Middle frontal gyrus (tissue), 1 donor: ENCODE results near the gene GLUD1.
"Not testable (repeated sequence)": the region's sequence is repeated elsewhere in the genome, so short reads cannot be mapped to it uniquely, and the experiment has no call there.

Experiments used
- DNase-seq: peaks from one replicate; pipeline ENCODE4 v3.0.0-alpha.2; 2015; ENCODE audit warnings: low spot score; ENCODE audit errors: extremely low spot score

GLUD1 gene

DNA sequence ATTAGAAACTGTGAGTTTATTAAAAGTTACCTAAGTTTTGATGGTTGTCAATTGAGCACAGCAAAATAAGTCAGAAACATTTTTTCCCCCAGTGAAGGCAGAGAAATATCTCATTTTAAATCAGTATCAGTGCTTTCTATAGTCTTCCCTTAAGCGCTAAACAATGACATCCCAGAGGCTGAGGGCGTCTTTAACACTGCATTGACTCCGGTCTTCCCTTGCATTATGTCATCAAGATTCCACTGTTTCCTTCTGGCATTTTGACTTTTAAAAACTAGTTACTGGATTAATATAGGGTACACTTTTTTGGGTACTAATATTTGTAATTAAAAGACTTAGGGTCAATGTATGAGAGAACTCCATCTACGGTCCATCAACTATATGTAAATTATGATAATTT is 3.9 kb downstream of the GLUD1 start:
- no peak for DNase-seq

DNA sequence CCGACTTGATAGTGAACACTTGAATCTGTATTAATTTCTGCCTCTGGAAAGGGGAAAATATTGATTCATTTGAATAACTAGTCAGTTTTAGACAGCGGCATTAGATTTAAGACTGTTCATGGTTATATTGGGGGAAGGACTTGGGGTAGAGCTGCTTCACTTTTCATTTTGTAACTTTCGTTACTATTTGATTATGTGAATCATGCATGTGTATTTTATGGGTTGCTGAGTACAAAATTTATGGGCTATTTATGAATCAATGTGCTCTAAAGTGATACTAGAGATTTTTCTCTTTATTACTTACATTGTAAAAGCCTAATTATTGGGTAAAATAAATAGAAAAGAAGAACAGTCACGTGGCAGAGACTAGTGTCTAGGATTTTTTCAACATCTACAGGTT is 4.9 kb downstream of the GLUD1 start:
- no peak for DNase-seq

DNA sequence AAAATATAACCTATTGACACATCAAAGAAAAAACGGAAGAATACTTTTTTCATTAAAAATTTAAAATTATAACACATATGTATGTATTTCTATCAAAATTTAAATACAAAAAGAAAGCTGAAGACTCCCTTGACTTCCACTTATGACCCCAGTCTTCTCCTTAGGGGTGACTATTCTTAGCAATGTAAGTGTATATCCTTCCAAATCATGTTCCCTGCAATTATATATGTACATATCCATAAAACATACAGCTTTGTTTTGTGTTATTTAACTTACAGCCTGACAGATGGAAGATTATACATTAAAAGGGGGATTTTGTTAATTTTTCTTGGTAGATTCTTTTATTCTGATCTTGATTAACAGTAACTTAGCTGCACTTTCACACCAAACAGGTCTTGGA is 9.1 kb downstream of the GLUD1 start:
- no peak for DNase-seq

DNA sequence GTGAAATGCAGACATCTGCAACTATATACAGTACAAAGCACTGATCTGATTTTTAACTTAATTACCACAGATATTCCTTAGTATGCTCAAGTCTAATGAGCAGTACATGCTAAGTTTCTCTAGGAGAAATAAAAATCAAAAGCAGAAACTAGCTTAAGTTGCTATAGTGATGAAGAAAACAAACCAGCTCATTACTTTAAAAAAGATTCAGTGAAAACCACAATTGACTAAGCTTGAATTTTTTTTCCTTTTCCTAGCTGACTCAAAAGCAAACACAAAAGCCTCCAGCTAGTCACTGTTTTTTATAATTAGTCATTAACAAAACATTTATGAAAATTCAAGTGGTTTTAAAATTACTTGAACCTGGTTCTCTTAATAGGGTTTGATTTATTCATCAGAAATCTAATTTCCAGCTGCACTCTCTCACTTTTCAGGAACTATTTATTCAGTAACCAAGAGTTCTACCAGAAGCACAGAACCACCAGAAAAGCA is 10.3 kb downstream of the GLUD1 start:
- not testable (repeated sequence) for DNase-seq

DNA sequence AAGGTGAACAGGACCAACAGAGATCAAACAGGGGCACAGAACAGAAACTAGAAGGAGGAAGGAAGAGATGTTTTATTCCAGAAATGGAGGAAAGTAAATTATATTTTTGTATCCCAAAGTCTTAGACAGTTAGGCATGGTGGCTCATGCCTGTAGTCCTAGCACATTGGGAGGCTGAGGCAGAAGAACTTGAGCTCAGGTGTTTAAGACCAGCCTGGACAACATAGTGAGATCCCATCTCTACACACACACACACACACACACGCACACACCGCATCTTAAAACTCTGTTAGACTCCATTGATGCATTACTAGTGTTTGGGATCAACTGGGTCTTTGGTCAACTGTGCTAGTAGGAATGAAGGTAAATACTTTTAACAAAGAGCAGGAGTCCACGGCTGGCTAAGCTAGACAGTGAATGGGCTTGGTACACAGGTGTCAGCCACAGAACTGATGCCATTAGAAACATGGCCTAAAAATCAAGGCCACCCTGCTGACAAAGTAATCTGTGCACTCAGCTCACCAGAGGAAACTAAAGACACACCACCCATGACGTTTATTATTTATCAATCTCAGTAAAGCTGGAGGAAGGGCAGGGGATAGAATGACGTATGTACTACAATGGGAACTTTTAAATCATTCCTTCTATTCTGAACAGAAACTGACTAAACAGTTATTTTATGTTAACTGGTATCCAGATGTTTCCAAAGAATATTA is 10.9 kb downstream of the GLUD1 start:
- not testable (repeated sequence) for DNase-seq

DNA sequence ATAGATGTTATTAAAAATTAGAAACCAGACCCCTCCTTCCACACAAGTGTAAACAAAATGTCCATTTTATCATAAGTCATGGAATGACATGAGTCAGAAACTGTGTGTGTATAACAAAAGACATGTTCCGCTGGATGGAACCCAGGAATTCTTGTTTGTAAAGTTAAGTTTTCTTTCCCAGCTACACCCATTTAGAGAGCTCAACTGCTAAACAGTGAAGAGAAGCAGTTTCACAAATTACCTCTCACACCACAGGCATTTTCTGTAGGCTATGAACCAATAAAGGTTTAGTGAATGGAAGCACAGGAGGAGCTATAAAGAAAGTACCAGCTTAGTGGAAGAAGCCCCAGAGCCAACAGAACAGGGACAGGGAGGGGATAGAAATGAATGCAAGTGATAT is 12.4 kb downstream of the GLUD1 start:
- DNase-seq, result not testable (repeated sequence)

DNA sequence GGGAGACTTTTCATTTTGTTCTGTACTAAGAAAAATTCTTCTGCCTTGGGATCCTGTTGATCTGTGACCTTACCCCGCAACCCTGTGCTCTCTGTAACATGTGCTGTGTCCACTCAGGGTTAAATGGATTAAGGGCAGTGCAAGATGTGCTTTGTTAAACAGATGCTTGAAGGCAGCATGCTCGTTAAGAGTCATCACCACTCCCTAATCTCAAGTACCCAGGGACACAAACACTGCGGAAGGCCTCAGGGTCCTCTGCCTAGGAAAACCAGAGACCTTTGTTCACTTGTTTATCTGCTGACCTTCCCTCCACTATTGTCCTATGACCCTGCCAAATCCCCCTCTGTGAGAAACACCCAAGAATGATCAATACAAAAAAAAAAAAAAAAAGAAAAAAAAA is 13.1 kb downstream of the GLUD1 start:
- not testable (repeated sequence) for DNase-seq

DNA sequence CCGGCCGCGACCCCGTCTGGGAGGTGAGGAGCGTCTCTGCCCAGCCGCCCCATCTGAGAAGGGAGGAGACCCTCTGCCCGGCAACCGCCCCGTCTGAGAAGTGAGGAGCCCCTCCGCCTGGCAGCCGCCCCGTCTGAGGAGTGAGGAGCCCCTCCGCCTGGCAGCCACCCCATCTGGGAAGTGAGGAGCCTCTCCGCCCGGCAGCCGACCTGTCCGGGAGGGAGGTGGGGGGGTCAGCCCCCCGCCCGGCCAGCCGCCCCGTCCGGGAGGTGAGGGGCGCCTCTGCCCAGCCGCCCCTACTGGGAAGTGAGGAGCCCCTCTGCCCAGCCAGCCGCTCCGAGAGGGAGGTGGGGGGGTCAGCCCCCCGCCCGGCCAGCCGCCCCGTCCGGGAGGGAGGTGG is 14.0 kb downstream of the GLUD1 start:
- DNase-seq, result not testable (repeated sequence)

DNA sequence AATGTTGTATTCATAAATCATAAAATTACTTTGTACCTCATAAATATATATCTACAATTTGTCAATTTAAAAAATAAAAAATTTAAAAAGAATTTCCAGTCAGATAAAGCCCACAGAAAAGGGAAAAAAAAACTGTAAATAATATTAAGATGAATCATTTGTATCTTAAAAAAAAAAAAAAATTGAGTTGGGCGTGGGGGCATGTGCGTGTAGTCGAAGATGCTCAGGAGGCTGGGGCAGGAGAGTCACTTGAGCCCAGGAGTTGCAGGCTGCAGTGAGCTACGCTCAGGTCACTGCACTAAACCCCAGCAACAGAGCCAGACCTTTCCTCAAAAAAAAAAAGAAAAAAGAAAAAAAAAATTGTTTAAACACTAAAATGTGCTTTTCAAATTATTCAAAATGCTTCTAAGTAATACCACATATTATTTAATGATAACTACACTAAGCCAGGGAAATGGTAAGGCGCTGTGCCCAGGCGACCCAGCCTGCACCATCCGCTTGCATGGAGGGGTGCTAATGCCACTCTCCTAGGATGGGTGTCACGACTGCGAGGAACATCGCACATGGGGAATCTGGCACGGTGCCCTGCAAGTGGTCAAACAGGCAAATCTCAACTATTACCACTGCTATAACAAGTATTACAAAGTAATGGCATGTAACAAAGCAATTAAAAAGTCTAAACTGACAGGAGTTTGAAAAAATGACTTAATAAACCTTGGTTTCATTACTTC is 15.4 kb downstream of the GLUD1 start:
- no peak for DNase-seq

DNA sequence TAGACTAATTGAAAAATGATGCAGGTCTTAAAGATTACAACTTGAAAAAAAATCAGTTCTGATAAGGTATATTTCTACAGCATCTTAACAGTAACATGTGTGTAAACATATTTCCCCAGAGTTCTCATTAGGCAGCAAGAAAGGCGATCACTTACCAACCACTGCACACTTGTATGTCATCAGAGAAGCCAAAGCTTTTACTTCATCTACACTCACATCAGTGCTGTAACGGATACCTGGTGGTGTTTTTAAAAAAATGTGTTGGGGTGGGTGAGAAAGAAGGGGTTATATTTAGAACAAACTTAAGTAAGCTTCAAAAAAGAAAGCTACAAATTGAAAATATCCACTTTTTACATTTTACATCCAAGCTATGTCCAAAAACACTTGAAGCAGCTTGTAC is 18.2 kb downstream of the GLUD1 start:
- not testable (repeated sequence) for DNase-seq

DNA sequence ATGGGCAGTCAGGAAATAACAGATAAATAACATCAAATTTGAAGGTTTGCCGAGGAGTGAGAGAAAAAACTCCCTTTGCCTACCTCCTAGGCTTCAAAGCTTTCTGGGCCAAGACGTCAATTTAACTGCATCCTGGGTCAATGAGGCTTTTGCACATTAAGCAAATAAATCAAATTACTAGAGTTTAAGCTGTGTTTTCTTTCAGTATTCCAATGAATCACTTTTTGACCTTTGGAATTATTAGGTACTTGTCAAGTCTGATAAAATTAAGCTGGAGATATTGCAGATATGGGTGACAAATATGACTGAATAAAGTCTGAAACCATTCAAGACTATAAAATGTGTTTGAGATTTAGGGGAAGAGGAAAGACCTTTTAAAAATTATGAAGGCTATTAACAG is 22.2 kb downstream of the GLUD1 start:
- no peak for DNase-seq

DNA sequence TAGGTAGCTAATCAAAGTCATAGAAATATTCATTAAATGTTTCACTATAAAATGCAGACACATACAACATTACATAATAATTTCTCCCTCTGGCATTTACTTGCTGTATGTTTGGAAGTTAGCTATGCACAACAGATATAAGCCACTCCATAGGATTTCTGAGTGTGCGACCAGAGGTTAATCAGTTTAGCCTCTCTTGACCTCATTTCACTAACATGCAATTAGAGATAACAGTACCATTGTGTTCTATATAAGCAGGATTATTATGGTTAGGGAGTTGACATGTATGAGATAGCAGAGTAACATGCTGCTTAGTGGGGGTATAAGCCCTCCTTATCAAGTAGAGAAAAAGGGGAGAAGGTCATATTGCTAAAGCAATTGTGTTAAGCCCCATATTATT is 26.4 kb downstream of the GLUD1 start:
- DNase-seq, result no peak

DNA sequence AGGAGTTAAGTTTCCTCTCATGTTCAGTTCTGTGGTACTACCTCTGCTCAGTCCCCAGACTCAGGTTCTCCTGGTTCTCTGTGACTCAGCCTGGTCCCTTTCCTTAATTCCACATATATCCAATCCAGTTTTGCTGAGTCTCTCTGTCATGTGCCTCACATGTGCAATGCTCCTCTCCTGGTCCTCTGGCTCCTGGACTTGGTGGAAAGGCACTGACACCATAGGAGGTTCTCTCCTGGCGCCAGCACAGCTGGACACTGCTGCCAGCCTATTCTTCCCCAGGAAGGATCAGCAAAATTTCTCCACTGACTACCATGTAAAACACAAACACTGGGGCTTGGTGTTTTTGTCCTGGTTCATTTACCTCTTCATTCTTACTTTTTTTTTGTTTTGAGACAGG is 27.8 kb downstream of the GLUD1 start:
- no peak for DNase-seq

DNA sequence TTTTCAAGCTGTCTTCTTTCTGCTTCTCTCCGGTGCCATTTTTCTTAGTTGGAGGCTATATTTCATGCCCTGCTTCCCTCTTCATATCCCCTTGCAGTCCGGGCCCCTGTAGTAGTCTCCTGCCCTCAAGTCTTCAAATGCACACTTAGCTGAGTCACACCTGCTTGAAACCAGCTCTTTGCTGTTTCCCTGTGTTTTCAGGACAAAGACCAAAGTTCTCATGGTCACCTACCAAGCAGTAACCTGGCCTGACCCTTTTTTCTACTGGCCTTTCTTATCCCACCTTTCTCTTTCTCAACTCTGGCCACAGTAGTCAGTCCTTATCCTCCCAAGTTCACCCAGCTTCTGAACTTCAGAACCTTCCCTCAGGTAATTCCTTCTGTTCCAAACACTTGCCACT is 28.5 kb downstream of the GLUD1 start:
- no peak for DNase-seq

DNA sequence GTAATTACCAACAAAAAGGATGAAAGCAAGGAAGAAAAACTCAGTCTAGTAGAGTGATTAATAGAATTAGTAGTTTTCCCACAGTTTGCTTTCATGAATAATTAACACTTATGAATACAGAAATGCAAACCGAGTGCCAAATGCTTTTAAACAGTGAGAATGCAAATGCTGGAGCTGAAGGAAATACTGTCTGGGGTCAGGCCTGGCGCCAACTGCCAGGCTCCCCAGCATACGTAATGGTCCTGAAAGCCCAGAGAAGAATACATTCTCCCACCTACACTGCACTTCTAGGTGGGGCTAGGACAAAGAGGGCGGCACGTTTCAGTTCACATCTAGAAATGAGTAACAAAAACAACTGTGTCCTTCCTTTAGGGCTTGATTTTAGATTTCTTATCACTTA is 30.0 kb downstream of the GLUD1 start:
- DNase-seq, result no peak

DNA sequence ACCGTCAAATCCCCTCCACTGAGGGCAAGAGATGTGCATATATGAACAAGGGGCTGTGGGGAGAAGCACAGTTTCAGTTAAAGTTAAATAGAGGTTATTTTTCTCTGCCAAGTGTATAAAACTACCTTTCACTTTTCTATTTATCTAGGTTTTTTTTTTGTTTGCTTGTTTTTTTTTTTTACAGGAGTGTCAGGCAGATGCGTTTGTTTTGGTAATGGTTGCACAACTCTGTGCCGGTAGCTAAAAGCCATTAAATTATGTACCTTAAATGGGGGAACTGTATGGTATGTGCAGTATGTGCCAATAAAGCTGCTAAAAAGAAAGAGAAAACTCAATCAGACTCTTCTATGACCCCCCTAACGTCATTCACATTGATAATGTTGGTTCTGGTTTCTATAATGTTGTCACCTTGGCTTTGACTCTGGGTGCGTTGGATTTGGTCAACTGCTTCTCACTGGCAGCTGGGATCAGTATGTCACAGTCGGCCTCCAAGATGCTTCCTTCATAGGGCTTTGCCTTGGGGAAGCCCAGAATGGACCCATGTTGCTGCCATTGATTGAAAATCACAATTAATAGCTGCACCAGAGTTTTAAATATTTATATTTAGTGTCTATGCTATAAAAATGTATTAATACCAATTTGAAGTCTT is 34.2 kb downstream of the GLUD1 start:
- no peak for DNase-seq

DNA sequence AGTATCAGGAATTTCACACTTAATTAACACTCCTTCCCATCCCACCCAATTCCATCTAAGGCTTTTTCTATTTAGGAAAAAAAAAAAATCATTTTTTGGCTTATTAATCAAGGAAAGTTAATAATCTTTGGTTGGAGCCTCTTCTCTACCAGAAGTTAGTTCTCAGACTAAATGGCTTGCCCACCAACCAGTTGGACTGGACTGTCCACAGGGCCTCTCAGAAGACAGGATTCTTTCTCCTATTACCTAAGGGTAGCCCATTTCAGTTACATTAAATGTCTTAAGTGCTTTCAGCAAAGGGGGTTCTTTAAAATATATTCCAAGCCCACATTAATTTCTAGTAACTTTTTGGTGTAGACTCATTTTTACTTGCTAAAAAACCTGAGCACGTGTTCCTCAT is 35.2 kb downstream of the GLUD1 start:
- no peak for DNase-seq

DNA sequence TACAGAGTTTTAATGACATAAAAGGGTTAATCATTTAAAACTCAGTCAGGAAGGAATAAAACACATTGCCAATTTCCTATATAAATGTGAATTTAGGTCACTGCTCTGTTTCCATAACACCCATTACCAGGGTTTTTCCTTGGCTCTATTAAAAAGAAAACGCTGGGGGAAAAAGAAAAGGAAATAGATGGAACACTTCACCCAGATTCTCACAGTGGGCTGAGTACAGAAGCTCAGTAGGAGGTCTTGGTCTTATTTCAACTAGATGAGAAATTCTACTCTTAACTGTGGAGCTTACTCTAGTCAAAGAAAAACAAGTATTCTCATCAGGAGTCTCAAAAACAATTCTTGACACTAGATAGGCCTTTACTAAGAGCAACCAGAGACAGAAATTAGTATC is 36.5 kb downstream of the GLUD1 start:
- peak; percentile 28 for DNase-seq

DNA sequence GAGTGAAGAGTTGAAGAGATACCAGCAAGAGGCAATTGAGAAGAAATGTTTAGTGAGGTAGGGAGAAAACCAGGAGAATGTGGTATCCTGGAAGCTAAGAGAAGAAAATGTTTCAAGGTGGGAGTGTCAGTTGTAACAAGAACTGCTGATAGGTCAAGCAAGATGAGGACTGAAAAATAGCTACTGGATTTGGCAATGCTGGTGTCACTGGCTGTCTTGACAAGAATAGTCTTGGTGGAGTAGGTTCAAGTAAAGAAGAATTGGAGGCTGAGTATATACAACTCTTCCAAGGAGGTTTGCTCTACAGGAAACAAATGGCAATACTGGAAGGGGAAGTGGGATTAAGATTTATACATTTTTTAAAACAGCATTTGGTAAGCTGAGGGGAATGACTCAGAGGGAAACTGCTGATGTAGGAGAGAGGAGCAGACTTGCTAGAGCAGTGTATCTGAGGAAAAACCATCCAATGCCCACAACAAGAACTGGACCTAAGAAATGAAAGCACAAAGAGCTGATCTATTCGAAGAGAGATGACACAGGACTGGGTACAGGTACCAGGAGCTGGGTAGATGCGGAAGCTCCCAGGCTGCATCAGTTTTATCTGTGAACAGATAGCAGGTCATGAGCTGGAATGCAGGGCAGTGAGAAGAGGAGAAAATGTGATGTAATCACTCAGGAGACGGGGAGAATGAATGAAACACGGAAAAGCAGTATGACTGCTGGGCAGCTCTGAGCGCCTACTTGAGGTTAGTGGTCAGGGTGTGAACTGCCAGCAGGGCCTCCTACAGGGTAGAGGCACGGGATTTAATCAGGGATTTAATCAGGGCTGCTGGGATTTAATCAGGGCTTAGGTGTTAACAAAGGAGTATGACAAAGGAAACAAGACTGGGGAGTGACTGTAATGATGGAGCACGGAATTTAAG is 40.0 kb downstream of the GLUD1 start:
- DNase-seq, result no peak

DNA sequence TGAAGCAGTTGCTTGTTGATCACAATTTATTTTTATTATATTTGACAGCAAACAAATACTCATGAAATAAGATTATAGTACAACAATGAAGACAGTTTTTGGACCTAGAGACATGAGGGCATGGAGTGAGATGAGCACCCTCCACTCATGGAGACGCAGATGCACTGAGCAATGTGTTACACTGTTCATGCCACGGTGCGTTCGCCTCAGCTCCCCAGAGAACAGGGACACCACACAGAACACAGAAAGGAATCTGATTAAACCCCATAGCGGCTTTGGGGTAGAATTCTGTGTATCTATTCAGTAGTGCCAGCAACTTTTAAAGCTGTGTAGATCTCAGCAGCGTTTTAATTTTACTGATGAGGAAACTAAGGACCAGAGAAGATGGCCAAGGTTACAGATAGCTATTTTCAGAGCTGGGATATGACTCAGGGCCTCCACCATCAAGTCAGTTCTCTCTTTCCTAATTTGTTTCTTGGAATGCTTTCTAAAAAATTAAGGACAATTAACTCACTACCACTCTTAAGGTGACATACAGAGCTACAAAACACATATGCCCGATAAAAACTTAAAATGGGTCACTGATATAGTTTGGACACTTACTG is 41.0 kb downstream of the GLUD1 start:
- DNase-seq, result no peak

DNA sequence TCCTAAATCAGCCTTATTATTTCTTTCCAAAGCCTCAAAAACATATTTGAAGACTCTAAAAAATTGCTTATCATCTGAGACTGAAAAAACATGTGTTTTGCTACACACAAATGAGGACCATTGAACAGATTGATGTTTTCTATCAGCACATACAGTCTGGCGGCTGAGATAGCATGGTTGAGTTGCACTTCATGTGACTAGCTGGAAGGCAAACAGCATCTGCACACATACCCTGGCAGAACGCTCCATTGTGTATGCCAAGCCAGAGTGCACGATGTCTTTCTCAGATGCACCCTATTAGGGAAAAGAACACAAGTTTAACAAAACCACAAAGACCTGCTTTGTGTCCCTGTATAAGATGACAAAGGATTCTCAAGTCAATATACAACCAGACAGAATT is 41.5 kb downstream of the GLUD1 start:
- DNase-seq, result no peak
